IPS-20b (cell line): ENCODE data around the gene POLR3GL.
A peak's percentile ranks its signal among the peaks of the same experiment; 100 is the strongest.

ENCODE experiments used
- H3K27ac ChIP-seq: one replicate; pipeline ENCODE4 v1.5.1; 2013; ENCODE audit warnings: low read length
- H3K27me3 ChIP-seq: 2 replicates; pipeline ENCODE4 v1.6.1; 2013; ENCODE audit warnings: mild to moderate bottlenecking, low read length, inconsistent platforms; ENCODE audit not compliant: insufficient read depth
- H3K36me3 ChIP-seq: 2 replicates; pipeline ENCODE4 v1.6.1; 2013; ENCODE audit warnings: low read depth, mild to moderate bottlenecking, inconsistent platforms, low read length, moderate library complexity; ENCODE audit not compliant: insufficient read depth
- H3K4me1 ChIP-seq: 2 replicates; pipeline ENCODE4 v1.6.1; 2013; ENCODE audit warnings: mild to moderate bottlenecking, control low read depth, inconsistent platforms, low read length, moderate library complexity; ENCODE audit not compliant: insufficient read depth
- H3K4me3 ChIP-seq: 2 replicates; pipeline ENCODE4 v1.5.1; 2013; ENCODE audit warnings: mild to moderate bottlenecking, low read length, inconsistent platforms
- H3K9ac ChIP-seq: 2 replicates; pipeline ENCODE4 v1.6.1; 2013; ENCODE audit warnings: low read depth, mild to moderate bottlenecking, inconsistent platforms, low read length, moderate library complexity
- H3K9me3 ChIP-seq: 2 replicates; pipeline ENCODE4 v1.6.1; 2013; ENCODE audit warnings: mild to moderate bottlenecking, low read depth, low read length, inconsistent platforms; ENCODE audit not compliant: insufficient read depth

The POLR3GL gene

DNA sequence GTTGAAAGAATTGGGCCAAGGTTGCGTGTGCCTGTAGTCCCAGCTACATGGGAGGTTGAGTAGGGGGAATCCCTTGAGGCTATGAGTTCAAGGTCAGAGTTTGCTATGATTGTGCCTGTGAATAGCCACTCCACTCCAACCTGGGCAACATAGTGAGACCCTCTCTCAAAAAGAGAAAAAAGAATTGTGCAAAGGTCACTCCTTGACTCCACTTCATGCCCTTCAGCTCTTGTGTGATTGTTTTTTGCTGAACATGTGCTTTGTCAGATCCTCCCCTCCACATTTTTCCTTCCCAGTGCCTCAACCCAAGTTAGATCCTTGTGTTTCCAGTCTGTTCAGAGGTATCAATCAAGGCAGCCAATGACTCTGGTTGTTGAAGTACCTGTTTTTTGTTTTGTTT, 23.4 kb downstream of the POLR3GL start:
- Histone ChIP-seq H3K36me3 (peaks cover 7% of the 10 kb centered on the region), H3K4me1 (peaks cover 10% of the 10 kb centered on the region), H3K27ac (no peak overlapping the region), H3K9ac (no peak overlapping the region), H3K27me3 (no peaks in the 10 kb centered on the region), H3K9me3 (no peaks in the 10 kb centered on the region), H3K4me3 (no peak overlapping the region)

DNA sequence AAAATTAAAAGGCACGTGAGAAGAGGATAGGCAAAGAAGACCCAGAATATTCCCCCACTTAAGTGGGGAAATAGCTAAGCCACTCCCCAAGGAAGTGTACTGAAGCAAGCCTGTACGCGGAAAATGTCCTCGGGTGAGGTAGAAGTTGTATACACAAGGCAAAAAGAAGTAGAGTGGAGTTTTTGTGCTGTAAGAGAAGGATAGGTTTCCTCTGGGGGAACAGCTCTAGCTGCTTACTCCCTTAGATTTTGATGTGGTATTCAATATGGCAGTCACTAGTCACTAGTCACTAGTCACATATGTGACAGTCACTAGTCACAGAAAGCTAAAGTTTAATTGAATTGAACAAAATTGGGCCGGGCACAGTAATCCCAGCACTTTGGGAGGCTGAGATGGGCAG, 24.3 kb downstream of the POLR3GL start:
- Histone ChIP-seq H3K9me3 (no peaks in the 10 kb centered on the region), H3K4me3 (no peak overlapping the region), H3K9ac (no peak overlapping the region), H3K36me3 (peaks cover 15% of the 10 kb centered on the region), H3K4me1 (peaks cover 10% of the 10 kb centered on the region), H3K27ac (no peak overlapping the region), H3K27me3 (no peaks in the 10 kb centered on the region)

DNA sequence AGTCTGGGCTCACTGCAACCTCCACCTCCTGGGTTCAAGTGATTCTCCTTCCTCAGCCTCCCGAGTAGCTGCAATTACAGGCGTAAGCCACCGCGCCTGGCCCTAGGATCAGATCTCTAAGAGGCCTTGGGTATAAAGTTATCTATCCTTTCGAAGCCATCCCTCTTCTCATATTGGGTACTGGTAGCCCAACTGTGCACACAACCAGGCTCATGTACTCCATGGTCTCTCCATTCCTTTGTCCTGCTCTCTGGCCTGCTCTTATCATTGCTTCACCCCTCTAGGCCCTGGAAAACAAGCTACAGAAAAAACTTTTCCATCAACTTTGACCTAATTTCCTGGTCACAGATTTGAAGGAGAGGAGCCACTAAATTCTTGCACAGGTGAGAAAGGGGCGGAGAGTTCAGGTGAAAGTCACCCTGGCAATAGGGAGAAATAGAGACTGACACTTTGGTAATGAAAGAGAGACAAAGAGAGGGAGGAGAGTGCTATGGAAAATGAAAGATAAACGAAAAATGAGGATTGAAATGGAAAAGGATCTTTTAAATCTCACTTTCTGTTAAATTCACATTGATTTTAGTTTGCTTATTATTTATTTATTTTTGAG, 25.9 kb downstream of the POLR3GL start:
- peaks cover 29% of the 10 kb centered on the region for H3K36me3 ChIP-seq
- peaks cover 9% of the 10 kb centered on the region for H3K4me1 ChIP-seq
- peaks cover 2% of the 10 kb centered on the region; the same call in 1 of the 2 replicates for H3K27me3 ChIP-seq
- 0 out of 2 replicates have a peak overlapping the region, but pooled peaks have one; percentile 43 for H3K9ac ChIP-seq
- no peaks in the 10 kb centered on the region for H3K9me3 ChIP-seq
- H3K27ac ChIP-seq: no peak overlapping the region
- H3K4me3 ChIP-seq: no peak overlapping the region

DNA sequence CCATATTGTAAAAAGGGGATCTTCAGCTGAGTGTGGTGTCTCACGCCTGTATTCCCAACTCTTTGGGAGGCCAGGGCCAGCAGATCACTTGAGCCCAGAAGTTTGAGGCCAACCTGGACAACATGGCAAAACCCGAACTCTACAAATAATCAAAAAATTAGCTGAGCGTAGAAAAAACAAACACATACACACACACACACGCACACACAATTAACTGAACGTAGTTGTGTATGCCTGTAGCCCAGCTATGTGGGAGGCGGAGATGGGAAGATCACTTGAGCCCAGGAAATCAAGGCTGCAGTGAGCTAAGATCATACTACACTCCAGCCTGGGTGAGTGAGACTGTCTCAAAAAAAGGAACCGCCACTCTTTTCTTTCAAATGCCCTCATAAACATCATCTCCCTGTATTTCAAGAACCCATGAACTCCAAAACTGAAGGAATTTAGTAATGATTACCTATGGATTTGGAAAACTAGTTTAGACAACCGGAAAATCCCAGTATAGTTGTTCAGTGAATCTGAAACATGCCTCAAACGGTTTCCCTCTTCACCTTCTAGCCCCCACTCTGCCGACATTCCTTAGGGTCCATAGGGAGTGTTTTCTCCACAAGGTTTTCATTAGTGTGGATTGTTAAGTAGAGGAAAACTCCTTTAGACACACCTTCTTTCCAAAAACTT, 27.4 kb downstream of the POLR3GL start:
- H3K9ac ChIP-seq: no peak overlapping the region
- no peak overlapping the region for H3K4me3 ChIP-seq
- peaks cover 11% of the 10 kb centered on the region for H3K27me3 ChIP-seq
- H3K9me3 ChIP-seq: no peaks in the 10 kb centered on the region
- peaks cover 29% of the 10 kb centered on the region for H3K36me3 ChIP-seq
- H3K4me1 ChIP-seq: peaks cover 4% of the 10 kb centered on the region; the same call in 1 of the 2 replicates
- H3K27ac ChIP-seq: no peak overlapping the region

DNA sequence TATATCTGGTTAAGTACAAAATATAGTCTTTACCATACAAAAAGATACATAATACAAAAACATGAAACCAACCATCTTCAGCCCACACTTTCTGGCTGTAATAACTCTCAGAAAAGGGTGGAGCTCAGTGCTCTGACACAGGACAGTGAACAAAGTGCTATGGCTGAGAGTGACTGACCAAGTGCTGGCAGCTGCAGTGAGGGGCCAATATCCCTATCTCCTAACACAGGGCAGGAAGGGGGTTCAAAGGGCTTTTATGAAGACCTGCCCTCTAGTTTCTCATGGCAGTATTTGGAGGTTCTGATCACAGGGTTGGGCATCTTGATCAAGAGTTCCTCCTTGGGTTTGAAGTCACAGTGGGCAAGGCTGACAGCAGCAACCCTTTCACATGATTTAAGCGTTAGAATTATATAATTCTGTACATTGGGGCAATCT, 28.0 kb downstream of the POLR3GL start:
- peaks cover 11% of the 10 kb centered on the region for H3K27me3 ChIP-seq
- no peak overlapping the region for H3K9ac ChIP-seq
- H3K4me3 ChIP-seq: no peak overlapping the region
- H3K9me3 ChIP-seq: no peaks in the 10 kb centered on the region
- no peak overlapping the region for H3K27ac ChIP-seq
- H3K4me1 ChIP-seq: peaks cover 8% of the 10 kb centered on the region; the same call in 1 of the 2 replicates
- H3K36me3 ChIP-seq: peaks cover 29% of the 10 kb centered on the region

DNA sequence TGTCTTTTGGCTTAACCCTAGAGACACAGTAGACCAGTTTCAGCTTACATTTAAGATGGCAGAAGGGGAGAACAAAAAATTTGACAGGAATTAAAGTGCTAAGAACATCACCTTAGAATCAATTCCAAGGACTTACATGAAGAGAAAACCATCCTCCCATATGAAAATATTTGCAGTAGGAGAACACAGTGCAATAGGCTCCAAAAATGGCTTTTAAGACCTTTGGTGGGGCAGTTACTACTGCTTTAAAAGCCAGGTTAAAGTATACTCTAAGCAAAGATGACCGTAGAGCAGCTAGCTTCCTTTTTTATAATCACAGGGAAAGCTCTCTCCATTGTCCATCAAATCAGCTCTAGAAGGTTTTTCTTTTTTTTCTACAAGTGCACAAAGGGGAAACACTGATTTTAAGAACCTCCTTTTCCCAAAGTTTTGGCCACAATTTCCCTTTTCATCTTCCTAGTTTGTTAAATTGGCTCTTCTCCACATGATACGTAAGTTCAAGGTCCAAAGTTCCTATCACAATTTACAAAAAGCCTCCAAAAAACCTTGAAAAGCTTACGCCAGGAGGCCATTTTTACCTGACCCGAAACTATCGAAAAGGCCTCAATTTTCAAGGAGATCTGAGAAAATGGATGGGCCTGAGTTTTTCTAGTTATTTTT, 28.6 kb downstream of the POLR3GL start:
- Histone ChIP-seq H3K27ac (no peak overlapping the region), H3K36me3 (peaks cover 29% of the 10 kb centered on the region), H3K27me3 (peaks cover 11% of the 10 kb centered on the region), H3K4me3 (no peak overlapping the region), H3K4me1 (peaks cover 8% of the 10 kb centered on the region; the same call in 1 of the 2 replicates), H3K9me3 (no peaks in the 10 kb centered on the region), H3K9ac (no peak overlapping the region)

DNA sequence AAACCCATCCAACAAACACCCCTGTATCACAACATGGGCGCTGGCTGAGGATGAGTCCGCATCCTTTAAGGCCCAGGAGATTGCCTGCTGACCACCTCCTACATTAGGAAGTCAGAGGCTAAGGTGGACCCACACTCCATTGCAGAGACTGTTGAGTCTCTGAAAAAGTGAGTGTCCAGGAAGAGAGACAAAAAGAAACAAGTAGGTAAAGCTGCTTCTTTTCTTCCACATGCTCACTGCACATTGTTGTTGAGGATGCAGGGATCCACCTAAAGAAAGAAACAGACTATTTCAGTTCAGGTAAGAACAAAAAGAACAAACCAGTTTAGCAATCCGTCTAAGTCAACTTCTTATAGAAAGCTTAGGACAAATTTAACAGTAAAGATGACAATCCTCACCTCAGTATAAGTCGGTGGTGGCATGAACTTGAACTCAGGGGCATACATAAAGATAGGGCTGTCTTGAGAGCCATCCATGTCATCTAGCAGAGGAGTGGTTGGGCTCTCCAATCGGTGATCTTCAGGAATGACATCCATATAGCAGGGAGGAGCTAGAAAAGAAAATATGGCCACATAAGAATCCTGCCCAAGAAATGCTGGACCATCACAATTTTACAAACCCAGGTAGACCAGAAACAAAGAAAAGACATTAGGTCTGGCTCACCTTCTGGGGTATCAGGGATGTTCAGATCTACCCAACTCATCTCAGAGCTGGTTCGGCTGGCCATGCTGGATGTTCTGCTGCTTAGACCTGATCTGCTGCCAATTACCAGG, 29.3 kb downstream of the POLR3GL start:
- H3K36me3 ChIP-seq: peaks cover 29% of the 10 kb centered on the region
- no peak overlapping the region for H3K9ac ChIP-seq
- peaks cover 11% of the 10 kb centered on the region for H3K27me3 ChIP-seq
- H3K9me3 ChIP-seq: no peaks in the 10 kb centered on the region
- no peak overlapping the region for H3K27ac ChIP-seq
- H3K4me1 ChIP-seq: peaks cover 8% of the 10 kb centered on the region; the same call in 1 of the 2 replicates
- H3K4me3 ChIP-seq: peak overlapping the region; percentile 98

DNA sequence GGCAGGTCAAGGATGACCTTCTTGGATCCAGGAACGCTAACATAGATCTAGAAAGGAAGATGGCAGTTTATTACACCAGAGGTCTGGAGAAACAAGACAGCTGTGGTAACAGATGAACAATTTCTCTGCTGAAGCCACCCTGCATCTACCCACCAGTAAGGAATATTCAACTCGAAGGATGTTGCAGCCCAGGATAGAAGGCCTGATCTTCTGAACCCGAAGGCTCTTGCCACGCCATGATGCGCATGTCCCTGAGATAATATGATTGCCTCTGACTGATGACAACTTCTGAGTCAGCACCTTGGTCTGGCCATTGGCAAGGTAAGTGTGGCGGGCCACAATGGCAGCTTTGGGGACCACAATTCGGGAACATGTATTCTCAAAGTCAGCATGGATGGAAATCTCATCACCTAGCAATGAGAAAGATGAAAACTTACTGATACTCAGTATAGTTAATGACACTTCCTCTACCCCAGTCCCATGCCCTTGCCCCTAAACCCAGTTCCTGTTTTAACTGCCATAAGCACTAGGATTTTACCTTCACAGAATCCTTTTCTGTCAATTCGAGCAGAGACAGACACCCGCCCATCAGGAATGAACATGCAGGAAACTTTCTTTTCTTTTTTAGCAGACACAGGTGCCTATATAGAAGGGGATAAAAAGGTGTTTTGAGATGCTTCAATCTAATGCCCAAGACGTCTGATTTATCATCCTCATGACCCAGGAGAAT, 30.1 kb downstream of the POLR3GL start:
- H3K27ac ChIP-seq: no peak overlapping the region
- peaks cover 11% of the 10 kb centered on the region for H3K27me3 ChIP-seq
- peaks cover 29% of the 10 kb centered on the region for H3K36me3 ChIP-seq
- peaks cover 8% of the 10 kb centered on the region; the same call in 1 of the 2 replicates for H3K4me1 ChIP-seq
- peak overlapping the region; percentile 98 for H3K4me3 ChIP-seq
- H3K9ac ChIP-seq: peak overlapping the region; percentile 95; the same call in 1 of the 2 replicates
- no peaks in the 10 kb centered on the region for H3K9me3 ChIP-seq

DNA sequence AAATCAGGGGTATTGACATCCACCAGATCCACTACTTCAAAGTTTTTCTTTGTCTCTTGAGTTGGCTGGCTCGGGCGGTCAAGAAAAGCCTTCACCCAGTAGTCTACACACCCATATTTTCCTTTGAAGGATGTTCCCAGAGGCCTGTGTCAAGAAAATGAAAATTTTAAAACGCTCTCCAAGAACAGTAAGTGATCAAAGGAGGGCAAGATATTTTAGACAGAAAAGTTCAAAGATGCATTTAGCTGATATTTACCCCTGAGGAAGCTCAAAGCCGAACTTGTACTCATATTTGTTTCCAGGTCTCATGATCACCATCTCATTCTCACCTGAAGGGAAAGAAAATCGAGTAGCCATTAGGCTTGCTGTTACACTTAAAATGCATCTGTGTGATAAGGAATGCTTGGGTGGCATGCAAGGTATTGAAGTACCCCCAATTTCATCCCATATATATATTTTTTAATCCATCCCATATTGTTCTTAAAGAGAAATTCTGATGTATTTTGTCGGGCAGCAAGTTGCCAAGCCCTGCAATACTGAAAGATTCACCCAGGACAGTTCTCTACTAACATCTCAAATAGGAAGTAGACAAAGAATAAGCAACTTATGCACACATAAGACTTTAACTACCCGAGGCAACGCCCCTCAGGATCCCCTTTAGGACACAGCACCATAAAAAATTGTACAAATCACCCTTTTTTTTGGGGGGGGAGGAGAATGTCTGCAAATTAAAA, 30.8 kb downstream of the POLR3GL start:
- peaks cover 8% of the 10 kb centered on the region; the same call in 1 of the 2 replicates for H3K4me1 ChIP-seq

DNA sequence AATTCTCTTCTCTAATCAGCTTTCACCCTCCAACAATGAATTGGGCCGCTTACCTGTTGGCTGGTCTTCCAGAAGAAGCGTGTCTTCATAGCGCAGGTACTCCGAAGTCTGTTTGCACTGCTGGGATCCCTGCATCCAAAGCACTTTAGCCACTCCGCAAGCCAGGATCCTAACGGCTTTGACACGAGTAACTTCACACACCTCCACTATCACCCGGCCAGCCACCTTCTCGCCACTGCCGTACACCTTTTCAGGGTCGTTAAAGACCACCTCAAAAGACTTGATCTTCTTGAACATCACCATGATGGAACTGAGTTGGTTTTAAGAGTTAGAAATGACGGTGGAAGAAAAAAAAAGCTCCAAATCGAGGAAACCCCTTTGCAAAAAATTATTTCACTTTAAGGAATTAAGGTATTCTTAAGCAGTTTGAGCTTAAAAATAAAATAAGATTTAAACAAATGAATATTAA, 31.5 kb downstream of the POLR3GL start:
- no peak overlapping the region for H3K27ac ChIP-seq
- peaks cover 11% of the 10 kb centered on the region for H3K27me3 ChIP-seq
- peak overlapping the region; percentile 95 for H3K9ac ChIP-seq
- H3K4me3 ChIP-seq: peak overlapping the region; percentile 98
- no peaks in the 10 kb centered on the region for H3K9me3 ChIP-seq
- H3K4me1 ChIP-seq: peaks cover 8% of the 10 kb centered on the region; the same call in 1 of the 2 replicates
- H3K36me3 ChIP-seq: peaks cover 29% of the 10 kb centered on the region

More for the DNA sequence above, 30.8 kb downstream of the POLR3GL start:
- peak overlapping the region; percentile 95 for H3K9ac ChIP-seq
- H3K36me3 ChIP-seq: peaks cover 29% of the 10 kb centered on the region
- H3K27ac ChIP-seq: no peak overlapping the region
- peak overlapping the region; percentile 98 for H3K4me3 ChIP-seq
- no peaks in the 10 kb centered on the region for H3K9me3 ChIP-seq
- H3K27me3 ChIP-seq: peaks cover 11% of the 10 kb centered on the region
